Skeletal muscle cell (primary cell): ENCODE results near the gene ZNF282.
"Not testable (repeated sequence)": the region's sequence is repeated elsewhere in the genome, so short reads cannot be mapped to it uniquely, and the experiment has no call there.

Experiments used
- DNase-seq: peaks from one replicate; pipeline ENCODE4 v3.0.0-alpha.2; 2010; ENCODE audit warnings: low read depth
- H3K4me3 ChIP-seq: 2 replicates; pipeline ENCODE4 v1.5.1; 2011; ENCODE audit warnings: low read depth, mild to moderate bottlenecking, control low read depth, low read length, moderate library complexity

The ZNF282 gene

DNA sequence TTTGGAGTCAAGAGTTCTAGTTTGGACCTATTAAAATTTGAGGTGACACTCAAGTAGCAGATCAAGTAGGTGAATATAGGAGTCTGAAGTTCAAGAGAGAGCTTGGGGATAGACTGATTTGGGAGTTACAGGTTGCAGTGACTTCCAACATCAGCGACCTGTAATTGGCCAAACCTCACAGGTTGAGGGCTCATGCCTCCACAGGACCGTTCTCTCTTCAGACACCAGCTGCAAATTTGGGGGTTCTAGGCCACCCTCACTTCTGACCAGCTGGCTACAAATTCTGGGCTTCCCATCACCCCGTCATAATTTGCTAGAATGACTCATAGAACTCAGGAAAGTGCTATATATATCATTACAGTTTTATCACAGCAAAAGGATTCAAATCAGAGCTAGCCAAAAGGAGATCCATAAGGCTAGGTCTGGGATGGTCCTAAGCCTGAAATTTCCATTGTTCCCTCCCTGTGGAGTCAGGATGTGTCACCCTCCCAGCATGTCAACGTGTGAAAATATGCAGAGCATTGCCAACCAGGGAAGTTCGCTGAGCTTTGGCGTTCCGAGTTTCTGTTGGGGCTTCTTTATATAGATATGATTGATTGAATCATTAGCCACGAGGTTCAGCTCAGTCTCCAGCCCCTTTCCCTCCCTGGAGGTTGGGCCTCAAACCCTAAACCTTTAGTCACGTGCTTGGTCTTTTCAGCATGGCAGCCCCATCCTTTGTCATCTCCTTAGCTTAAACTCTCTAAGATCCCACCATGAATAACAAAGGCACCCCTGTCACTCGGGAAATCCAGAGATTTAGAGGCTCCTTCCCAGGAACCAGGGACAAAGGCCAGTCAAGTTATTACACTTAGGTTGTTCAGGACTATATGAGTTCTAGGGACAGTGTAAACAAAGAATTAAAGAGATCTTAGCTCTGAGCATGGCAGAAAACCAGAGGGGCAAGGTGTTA is 23.4 kb downstream of the ZNF282 start:
- H3K4me3 ChIP-seq, result no peak overlapping the region
- DNase-seq, result no peak

DNA sequence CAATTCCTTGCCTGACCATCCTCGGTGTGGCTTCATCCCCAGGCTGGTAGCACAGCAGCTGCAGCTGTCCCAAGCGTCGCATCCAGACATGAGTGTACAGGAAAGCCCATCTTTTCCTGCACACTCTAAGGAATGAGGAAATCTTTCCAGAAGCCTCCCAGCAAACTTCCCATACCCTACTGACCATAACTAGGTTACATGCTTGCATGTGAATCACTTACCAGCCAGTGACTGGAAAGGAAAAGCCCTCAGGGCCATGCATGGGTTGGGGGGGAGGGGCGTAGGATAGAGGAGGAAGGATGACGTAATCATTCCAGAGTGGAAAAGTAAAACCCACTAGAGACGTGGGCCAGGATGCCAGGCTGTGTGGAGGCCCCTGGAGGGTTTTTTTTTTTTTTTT is 25.2 kb downstream of the ZNF282 start:
- H3K4me3 ChIP-seq, result no peak overlapping the region
- DNase-seq, result peak; percentile 23

DNA sequence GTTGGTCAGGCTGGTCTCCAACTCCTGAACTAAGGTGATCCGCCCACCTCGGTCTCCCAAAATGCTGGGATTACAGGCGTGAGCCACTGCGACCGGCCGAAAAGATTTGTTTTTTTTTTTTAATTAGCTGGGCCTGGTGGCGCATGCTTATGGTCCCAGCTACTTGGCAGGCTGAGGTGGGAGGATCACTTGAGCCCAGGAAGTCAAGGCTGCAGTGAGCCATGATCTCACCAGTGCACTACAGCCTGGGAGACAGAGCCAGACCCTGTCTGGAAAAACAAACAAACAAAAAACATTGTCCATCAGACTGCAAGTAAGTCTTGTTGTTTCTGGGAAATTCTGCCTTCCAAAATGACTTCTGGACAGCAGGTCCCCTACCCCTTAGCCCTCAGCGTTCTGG is 27.8 kb downstream of the ZNF282 start:
- H3K4me3 ChIP-seq, result no peak overlapping the region
- no peak for DNase-seq

DNA sequence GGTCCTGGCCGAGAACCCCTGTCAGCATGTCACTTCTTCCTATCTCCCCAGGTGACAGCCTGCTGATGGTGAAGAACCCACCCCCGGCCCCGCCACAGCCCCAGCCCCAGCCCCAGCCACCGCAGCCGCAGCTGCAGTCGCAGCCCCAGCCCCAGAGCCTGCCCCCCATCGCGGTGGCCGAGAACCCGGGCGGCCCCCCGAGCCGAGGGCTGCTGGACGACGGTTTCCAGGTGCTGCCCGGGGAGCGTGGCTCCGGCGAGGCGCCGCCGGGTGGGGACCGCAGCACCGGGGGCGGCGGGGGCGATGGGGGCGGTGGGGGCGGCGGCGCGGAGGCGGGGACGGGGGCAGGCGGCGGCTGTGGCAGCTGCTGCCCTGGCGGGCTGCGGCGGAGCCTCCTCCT is 28.4 kb downstream of the ZNF282 start:
- no peak for DNase-seq
- H3K4me3 ChIP-seq, result no peak overlapping the region

DNA sequence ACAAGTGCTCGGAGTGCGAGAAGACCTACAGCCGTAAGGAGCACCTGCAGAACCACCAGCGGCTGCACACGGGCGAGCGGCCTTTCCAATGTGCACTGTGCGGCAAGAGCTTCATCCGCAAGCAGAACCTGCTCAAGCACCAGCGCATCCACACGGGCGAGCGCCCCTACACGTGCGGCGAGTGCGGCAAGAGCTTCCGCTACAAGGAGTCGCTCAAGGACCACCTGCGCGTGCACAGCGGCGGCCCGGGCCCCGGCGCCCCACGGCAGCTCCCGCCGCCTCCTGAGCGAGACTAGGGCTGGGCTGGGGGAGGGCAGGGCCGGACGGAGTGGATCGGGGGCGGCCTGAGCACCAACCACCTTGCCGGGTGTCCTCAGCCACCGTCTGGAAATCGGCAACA is 29.0 kb downstream of the ZNF282 start:
- no peak for DNase-seq
- H3K4me3 ChIP-seq, result no peak overlapping the region

DNA sequence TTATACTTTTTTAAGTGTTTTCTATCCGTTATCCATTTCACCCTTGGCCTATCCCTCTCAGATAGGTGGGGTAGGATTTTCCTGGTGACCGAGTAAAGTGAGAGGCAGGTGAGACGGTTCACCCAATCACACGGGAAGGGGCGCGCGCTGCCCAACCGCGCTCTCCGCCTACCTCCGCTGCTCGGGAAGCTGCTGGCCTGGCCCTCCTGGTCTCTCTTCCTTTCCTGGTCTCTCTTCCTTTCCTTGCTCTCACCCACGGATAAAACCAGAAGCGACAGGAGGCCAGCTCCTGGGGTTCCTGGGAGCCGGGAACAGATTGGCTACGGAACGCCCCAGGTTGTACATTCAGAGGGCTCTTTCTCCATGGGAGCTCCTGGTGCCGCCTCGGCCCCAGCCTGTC is 29.8 kb downstream of the ZNF282 start:
- no peak for DNase-seq

DNA sequence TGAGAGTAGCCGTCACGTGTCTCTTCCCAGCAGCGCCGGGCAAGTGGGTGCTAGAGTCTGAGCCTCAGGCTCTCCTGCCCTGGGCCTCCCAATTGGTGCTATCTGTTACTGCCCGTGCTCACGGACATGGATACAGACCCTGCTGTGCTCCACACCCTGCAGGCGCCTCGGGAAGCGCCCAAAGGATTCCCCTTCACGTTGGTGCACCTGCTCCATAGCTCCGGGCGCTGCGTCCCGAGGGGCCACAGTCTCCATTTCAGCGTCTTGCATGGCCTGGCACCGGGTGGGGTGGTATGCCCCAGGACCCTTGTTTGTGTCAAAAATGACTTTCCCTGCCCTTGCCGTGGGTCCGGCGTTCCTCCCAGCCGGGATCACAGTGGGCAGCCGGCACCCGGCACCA is 30.3 kb downstream of the ZNF282 start:
- no peak overlapping the region for H3K4me3 ChIP-seq
- no peak for DNase-seq

More for the DNA sequence above, 29.8 kb downstream of the ZNF282 start:
- no peak overlapping the region for H3K4me3 ChIP-seq

DNA sequence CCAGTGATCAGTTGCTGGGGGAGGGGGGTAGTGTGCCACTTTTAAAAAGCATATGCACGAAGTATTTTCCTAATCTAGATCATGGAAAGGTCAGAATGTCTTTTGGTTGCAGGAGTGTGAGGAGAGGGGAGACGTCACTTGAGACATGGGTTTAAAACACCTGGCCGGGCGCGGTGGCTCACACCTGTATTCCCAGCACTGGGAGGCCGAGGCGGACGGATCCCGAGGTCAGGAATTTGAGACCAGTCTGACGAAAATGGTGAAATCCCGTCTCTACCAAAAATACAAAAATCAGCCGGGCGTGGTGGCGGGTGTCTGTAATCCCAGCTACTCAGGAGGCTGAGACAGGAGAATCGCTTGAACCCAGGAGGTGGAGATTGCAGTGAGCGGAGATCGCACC is 31.0 kb downstream of the ZNF282 start:
- DNase-seq, H3K4me3 ChIP-seq: not testable (repeated sequence)

DNA sequence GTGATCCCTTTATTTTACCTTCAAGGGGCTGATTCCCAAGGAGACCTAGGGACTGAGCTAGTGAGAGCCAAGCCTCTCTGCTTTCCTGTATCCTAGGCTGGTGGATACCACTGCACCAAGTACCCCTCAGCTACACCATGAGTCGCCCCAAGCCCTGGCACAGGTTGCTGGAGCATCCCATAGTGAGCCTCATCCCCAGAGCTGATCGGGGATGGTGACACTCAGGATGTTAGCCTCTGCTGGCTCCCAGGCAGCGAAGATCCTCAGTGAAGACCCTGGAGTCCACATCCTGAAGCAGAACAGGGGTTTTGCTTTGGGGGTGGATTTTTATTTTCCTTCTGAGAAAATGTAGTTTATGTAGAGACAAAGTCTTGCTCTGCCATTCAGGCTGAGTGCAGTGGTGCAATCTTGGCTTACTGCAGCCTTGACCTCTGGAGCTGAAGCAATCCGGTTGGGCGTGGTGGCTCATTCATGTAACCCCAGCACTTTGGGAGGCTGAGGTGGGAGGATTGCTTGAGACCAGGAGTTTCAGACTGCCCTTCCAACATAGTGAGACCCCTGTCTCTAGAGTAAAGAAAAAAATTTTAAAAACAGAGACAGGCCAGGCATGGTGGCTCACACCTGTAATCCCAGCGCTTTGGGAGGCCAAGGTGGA is 31.6 kb downstream of the ZNF282 start:
- DNase-seq, result no peak
- H3K4me3 ChIP-seq, result no peak overlapping the region

DNA sequence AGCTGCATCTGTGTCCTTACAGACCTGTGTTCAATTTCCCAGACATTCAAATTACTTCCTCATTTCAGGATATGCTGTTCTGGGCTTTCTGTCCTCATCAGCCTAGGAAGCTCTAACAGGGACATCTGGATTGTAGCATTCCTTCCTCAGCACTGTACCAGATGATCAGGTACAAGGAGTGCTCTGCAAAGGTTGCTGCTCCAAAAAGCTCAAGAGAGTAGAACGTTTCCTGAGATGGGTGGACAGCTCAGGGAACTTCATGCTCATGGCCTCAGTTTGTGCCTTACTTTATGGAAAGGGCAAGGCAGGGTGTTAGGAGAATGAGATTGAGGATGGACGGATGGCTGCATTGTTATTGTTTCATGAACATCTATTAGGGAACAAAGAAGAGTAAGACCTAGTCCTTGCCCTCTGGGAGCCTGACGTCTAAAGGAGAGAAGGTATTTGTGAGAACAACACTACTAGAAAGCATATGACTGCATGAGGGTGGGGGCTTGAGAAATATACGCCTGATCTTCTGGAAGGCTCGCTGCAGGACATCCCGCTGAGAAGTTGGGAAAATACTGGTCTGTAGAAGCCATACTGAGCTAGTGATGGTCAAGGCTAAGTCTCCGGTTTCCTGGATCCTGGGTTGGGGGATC is 33.6 kb downstream of the ZNF282 start:
- DNase-seq, result no peak

DNA sequence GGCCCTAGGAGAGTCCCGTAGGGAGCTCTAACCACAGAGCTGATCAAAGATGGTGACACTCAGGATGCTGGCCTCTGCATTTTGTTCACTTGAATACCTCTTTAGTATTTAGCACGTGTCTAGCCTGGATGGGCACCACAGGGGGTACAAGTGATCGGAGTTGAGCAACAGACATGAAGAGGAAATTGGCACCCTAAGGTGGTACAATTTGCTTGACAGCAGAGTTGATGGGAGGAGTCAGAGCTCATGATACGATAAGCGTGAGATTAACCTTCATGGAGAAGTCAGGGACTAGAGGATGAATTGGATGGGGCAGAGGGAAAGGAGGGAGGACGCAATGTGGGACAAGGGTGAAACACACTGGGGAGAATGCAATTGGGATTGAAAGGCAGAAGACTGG is 34.2 kb downstream of the ZNF282 start:
- no peak for DNase-seq
- H3K4me3 ChIP-seq, result no peak overlapping the region

More for the DNA sequence above, 33.6 kb downstream of the ZNF282 start:
- no peak overlapping the region for H3K4me3 ChIP-seq

DNA sequence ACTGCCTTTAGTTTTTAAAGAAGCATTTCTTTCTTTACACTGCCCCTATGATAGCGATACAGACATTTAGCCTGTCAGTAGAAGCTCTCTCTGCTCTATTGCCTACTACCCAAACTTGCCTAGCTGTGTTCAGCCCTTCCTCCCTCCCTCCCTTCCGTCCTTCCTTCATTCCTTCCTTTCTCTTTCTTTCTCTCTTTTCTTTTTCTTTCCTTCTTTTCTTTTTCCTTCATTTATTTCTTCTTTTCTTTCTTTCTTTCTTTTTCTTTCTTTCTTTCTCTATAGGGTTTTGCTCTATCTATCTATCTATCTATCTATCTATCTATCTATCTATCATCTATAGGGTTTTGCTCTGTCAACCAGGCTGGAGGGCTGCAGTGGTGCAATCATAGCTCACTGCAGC is 37.0 kb downstream of the ZNF282 start:
- H3K4me3 ChIP-seq, result no peak overlapping the region
- no peak for DNase-seq

DNA sequence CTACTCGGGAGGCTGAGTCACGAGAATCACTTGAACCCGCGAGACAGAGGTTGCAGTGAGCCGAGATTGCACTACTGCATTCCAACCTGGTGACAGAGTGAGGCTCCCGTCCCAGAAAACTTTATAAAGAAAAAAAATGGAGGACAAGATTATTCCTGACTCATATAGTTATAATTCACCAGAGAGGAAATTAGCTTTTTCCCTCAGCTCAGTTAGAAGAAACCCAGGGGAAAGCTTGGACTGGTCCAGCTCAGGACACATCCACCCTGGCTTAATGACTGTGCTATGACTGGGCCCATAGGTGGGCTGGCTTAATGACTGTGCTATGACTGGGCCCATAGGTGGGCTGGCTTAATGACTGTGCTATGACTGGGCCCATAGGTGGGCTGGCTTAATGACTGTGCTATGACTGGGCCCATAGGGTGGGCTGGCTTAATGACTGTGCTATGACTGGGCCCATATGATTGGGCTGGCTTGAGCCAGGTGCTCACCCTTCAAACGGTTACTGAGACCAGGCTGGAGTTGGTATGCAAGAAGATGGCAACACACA is 38.4 kb downstream of the ZNF282 start:
- H3K4me3 ChIP-seq, result not testable (repeated sequence)
- peak; percentile 59 for DNase-seq

DNA sequence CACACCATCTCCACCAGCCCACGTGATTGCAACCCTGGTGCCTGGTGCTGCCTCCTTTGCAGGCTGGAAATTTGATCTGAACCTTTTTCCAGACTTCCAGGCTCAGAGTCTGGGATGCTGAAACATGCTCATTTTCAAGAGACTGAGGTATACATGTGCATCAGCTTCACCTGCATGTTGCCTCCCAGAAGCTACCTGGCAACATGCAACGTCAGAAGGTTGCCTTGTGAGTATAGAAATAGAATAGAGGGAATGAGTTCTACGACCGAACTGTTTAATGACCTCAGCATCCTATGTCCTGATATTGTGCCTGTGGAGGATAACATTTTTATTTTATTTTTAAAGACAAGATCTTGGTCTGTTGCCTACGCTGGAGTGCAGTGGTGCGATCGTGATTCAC is 42.2 kb downstream of the ZNF282 start:
- no peak overlapping the region for H3K4me3 ChIP-seq
- no peak for DNase-seq

DNA sequence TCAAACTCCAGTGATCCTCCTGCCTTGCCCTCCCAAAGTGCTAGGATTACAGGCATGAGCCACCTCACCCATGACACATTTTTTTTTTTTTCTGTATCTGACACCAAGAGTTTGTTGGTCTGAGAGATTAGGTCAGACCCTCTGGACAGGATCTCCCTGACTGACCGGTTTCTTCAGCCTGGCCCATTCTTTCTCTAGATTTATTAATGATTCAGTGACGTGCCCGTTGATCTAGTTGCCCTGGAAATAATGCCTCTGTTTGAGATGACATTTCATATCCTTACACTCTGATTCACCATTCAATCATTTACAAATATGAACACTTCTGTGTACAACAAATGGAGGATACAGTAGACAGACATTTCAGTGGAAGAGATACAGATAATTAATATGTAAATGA is 42.7 kb downstream of the ZNF282 start:
- H3K4me3 ChIP-seq, result no peak overlapping the region
- DNase-seq, result no peak

DNA sequence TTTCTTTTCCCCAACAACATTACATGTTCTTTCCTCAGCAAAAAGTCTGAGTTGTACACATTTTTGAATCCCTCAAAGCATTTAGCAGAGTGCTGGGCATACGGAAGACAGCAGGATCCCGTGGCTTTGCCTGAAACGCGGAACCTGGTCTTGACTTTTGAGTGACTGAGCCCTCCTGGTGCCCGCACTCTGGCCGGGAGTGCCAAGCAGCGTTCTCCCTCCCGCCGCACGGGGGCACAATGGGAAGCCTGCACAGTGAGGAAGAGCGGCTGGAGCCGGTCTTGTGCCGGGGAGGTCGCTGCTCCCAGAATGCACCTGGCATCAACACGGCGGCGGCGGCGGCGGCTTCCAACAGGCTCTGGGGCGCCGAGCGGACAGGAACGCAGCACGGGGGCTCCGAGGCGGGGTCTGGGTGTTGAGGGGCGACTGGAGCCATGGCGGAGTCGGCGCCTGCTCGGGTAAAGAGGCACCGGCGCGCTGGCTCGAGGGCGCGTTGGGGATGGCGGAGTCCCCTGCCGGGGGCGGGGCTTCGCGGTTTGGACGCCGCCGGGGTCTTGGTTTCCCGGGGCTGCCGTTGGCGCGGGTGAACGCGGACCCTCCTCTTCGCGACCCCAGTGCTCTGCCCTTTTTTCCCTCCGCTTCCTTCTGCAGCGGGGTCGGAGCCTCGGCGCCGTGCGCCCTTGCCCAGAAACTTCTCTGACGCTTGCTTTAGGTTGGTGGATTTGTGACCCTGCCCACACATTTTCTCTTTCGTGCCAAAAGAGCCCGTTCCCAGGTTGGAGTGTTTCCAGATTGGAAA is 44.2 kb downstream of the ZNF282 start, which contains the start of gene ZNF212:
Gene ZNF212 (plus strand): TSS at position 307 of the 799 bp plus-strand sequence. CDS start 128 bp downstream, at position 435.
- DNase-seq, result peak; percentile 53
- H3K4me3 ChIP-seq, result peak within 1 kb of the TSS; percentile 85

DNA sequence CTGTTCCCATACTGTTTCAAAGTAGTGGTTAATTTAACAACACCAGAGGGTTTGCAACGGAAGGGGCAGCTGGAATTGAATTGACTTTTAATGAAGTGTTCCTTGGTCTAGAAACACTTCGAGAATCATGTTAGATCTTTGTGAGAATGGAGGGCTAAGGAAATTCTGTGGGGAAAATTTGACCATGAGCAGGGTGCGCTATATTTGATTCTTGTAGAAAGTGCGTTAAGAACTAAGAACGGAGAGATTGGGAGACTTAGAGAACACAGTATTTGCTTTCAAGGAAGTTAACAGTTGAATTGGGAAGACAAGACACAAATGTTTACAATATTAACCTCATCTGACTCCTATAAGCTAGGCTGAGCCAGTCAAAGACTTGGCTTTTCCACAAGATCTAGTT is 45.3 kb downstream of the ZNF282 start:
- H3K4me3 ChIP-seq, result peak overlapping the region; percentile 85
- DNase-seq, result no peak

DNA sequence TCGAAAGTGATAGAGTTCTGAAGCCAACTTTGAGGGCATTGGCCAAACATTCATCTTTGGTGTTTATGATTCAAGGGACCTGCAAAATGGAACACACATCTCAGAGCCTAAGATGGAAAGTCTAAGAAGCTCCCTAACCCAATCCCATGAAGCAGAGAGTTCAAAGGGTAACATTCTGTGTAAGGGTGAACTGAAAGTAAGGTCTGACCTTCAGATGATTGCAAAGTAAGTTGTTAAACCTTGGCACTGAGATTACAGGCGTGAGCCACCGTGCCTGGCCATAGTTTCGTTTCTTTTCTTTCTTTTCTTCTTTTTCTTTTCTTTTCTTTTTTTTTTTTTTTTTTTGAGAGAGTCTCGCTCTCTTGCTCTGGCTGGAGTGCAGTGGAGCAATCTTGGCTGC is 46.4 kb downstream of the ZNF282 start:
- H3K4me3 ChIP-seq, result no peak overlapping the region
- no peak for DNase-seq

DNA sequence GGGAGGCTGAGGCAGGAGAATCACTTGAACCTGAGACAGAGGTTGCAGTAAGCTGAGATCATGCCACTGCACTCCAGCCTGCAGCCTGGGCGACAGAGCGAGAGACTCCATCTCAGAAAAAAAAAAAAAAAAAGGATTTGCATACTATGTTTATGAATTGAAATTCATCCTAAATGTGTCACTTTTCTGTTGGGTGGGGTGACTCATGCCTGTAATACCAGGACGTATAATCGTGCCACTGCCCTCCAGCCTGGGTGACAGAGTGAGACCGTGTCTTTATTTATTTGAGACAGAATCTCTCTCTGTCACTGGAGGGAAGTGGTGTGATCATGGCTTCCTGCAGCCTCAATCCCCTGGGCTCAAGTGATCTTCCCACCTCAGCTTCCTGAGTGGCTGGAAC is 49.9 kb downstream of the ZNF282 start:
- no peak overlapping the region for H3K4me3 ChIP-seq
- no peak for DNase-seq
